Uterus (tissue), 2 donors: ENCODE data around the gene AOAH.

Experiments
- CTCF ChIP-seq, 4 experiments: fragments of 200-600 bp in 2 of 4; fragments of 450-650 bp in 2 of 4; sonication (generic) in 2 of 4; IDR thresholded peaks; one replicate each; pipeline ENCODE4 v1.5.1; 2016 to 2019; ENCODE audit warnings: antibody characterized with exemption in 4 of 4, mild to moderate bottlenecking in 2 of 4, moderate library complexity in 1 of 4
- POLR2A ChIP-seq, 2 donors: fragments of 450-650 bp; IDR thresholded peaks; one replicate each; pipeline ENCODE4 v1.6.1; 2016; ENCODE audit warnings: antibody characterized with exemption in 2 of 2, mild to moderate bottlenecking in 1 of 2, moderate library complexity in 1 of 2

GRCh38 chr7:36683111-36683510, 41.2 kb downstream of the AOAH start:
- TF ChIP-seq CTCF (IDR thresholded peaks at IDR 0.05), result no peak
- no peak for TF ChIP-seq POLR2A (IDR thresholded peaks at IDR 0.05)
